Suprapubic skin (tissue), 4 donors: ENCODE measurements around the gene SMAD4. TPM values are rescaled to one million over a fixed set of nuclear protein-coding genes. Genes with fewer than 3 reads are reported as not detected.
"Not testable (repeated sequence)": the region's sequence is repeated elsewhere in the genome, so short reads cannot be mapped to it uniquely, and the experiment has no call there.

Experiments used
- DNase-seq, 2 donors: peaks; one replicate each; pipeline ENCODE4 v3.0.0-alpha.2; 2019; ENCODE audit warnings: low spot score in 2 of 2
- H3K27ac ChIP-seq: fragments of 200-600 bp; sonication (generic); one replicate; pipeline ENCODE4 v1.5.1; 2019
- H3K27me3 ChIP-seq: fragments of 200-600 bp; sonication (generic); one replicate; pipeline ENCODE4 v1.5.1; 2019
- H3K36me3 ChIP-seq: fragments of 200-600 bp; sonication (generic); one replicate; pipeline ENCODE4 v1.5.1; 2019
- H3K4me1 ChIP-seq: fragments of 200-600 bp; sonication (generic); one replicate; pipeline ENCODE4 v1.5.1; 2019
- H3K4me3 ChIP-seq: fragments of 200-600 bp; sonication (generic); one replicate; pipeline ENCODE4 v1.5.1; 2019; ENCODE audit warnings: mild to moderate bottlenecking
- H3K9me3 ChIP-seq: fragments of 200-600 bp; sonication (generic); one replicate; pipeline ENCODE4 v1.5.1; 2019
- EP300 ChIP-seq: sonication (generic); formaldehyde crosslinking; IDR thresholded peaks from one replicate; pipeline ENCODE4 v1.6.1; 2017; ENCODE audit warnings: antibody characterized with exemption
- POLR2A ChIP-seq, 2 donors: fragments of 450-650 bp; IDR thresholded peaks; one replicate each; pipeline ENCODE4 v1.6.1; 2017; ENCODE audit warnings: antibody characterized with exemption in 2 of 2, mild to moderate bottlenecking in 2 of 2, moderate library complexity in 2 of 2
- POLR2AphosphoS5 ChIP-seq, 3 donors: sonication (generic); formaldehyde crosslinking; IDR thresholded peaks; one replicate each; pipeline ENCODE4 v1.6.1; 2017; ENCODE audit warnings: antibody characterized with exemption in 3 of 3
- WGBS: methylation state at CpG from one replicate; pipeline ENCODE4 v1.1.5; 2018; 5-methylcytosine and 5-hydroxymethylcytosine counted together
- total RNA-seq, 4 donors: library from RNA; depleted of rRNA; stranded (reverse); fragments of >200 nt; gene quantifications; one replicate each; pipeline ENCODE4 v1.1.0, GENCODE V29; 2016
- TF ChIP-seq, protein P1 (sequence below), 2 donors: fragments of 200-600 bp in 1 of 2; fragments of 450-650 bp in 1 of 2; sonication (generic) in 1 of 2; IDR thresholded peaks; one replicate each; pipeline ENCODE4 v1.5.1; 2016 to 2019; ENCODE audit warnings: antibody characterized with exemption in 2 of 2, mild to moderate bottlenecking in 1 of 2, moderate library complexity in 1 of 2

Gene SMAD4
- total RNA-seq, 4 donors from 2014 or later, result 58.9 to 112 (median 99.7) TPM

- Histone ChIP-seq H3K27me3 (no peaks in the 10 kb centered on the region), H3K27ac (no peak overlapping the region), H3K4me3 (no peak overlapping the region), H3K9me3 (no peaks in the 10 kb centered on the region), H3K4me1 (peaks cover 5% of the 10 kb centered on the region), H3K36me3 (no peaks in the 10 kb centered on the region)
- 56% methylated on average over 6 of the region's 42 CpGs for WGBS
- TF ChIP-seq POLR2AphosphoS5 (IDR thresholded peaks at IDR 0.05) (no peak), POLR2A (IDR thresholded peaks at IDR 0.05) (no peak)
- TF ChIP-seq, protein P1, sequence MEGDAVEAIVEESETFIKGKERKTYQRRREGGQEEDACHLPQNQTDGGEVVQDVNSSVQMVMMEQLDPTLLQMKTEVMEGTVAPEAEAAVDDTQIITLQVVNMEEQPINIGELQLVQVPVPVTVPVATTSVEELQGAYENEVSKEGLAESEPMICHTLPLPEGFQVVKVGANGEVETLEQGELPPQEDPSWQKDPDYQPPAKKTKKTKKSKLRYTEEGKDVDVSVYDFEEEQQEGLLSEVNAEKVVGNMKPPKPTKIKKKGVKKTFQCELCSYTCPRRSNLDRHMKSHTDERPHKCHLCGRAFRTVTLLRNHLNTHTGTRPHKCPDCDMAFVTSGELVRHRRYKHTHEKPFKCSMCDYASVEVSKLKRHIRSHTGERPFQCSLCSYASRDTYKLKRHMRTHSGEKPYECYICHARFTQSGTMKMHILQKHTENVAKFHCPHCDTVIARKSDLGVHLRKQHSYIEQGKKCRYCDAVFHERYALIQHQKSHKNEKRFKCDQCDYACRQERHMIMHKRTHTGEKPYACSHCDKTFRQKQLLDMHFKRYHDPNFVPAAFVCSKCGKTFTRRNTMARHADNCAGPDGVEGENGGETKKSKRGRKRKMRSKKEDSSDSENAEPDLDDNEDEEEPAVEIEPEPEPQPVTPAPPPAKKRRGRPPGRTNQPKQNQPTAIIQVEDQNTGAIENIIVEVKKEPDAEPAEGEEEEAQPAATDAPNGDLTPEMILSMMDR (IDR thresholded peaks at IDR 0.05), result peak; percentile 57 to 95
- DNase-seq, result peak in 1 of 2 donors; percentile 74
Measured at GRCh38 chr18:51110073-51110797, 80.2 kb downstream of the SMAD4 start.

DNA sequence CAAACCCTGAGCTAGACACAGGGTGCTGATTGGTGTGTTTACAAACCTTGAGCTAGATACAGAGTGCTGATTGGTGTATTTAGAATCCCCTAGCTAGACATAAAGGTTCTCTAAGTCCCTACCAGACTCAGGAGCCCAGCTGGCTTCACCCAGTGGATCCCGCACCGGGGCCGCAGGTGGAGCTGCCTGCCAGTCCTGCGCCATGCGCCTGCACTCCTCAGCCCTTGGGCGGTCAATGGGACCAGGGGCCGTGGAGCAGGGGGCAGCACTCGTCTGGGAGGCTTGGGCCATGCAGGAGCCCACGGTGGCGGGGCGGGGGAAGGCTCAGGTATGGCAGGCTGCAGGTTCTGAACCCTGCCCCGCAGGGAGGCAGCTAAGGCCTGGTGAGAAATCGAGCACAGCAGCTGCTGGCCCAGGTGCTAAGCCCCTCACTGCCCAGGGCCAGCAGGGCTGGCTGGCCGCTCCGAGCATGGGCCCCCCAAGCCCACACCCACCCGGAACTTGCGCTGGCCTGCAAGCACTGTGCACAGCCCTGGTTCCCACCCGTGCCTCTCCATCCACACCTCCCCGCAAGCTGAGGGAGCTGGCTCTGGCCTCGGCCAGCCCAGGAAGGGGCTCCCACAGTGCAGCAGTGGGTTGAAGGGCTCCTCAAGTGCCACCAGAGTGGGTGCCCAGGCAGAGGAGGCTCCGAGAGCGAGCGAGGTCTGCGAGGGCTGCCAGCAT is 81.8 kb downstream of the SMAD4 start:
- H3K36me3 ChIP-seq, H3K4me3 ChIP-seq, H3K4me1 ChIP-seq, H3K27me3 ChIP-seq, DNase-seq, H3K27ac ChIP-seq, H3K9me3 ChIP-seq: not testable (repeated sequence)
- 90% methylated on average over 2 of the region's 24 CpGs for WGBS

DNA sequence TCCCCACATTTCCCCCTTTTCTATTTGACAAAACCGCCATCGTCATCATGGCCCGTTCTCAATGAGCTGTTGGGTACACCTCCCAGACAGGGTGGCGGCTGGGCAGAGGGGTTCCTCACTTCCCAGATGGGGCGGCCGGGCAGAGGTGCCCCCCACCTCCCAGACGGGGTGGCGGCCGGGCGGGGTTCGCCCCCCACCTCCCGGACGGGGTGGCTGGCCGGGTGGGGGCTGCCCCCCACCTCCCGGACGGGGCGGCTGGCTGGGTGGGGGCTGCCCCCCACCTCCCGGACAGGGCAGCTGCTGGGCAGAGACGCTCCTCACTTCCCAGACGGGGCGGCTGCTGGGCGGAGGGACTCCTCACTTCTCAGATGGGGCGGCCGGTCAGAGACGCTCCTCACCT is 87.0 kb downstream of the SMAD4 start:
- DNase-seq, H3K9me3 ChIP-seq, H3K27me3 ChIP-seq, H3K4me1 ChIP-seq, H3K27ac ChIP-seq, H3K36me3 ChIP-seq, H3K4me3 ChIP-seq: not testable (repeated sequence)
- WGBS, result 96% methylated on average over 15 of the region's 25 CpGs

GRCh38 chr18:51119561-51119960 is 89.5 kb downstream of the SMAD4 start:
- not testable (repeated sequence) for H3K36me3 ChIP-seq, H3K27me3 ChIP-seq, H3K4me3 ChIP-seq, DNase-seq, H3K27ac ChIP-seq, H3K9me3 ChIP-seq, H3K4me1 ChIP-seq
- 94% methylated on average over 11 of the region's 11 CpGs for WGBS

DNA sequence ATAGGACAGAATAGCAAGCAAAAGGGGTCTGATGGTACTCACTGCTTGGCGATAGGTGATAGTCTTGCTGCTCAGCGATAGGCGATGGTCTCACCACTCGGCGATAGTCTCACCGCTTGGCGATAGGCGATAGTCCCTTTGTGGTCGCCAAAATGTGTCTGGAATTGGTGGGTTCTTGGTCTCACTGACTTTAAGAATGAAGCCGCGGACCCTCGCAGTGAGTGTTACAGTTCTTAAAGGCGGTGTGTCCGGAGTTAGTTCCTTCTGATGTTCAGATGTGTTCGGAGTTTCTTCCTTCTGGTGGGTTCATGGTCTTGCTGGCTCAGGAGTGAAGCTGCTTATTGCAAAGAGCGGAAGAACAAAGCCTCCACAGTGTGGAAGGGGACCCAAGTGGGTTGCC is 90.0 kb downstream of the SMAD4 start:
- WGBS, result 94% methylated on average over 16 of the region's 16 CpGs
- not testable (repeated sequence) for H3K27me3 ChIP-seq, H3K4me1 ChIP-seq, H3K4me3 ChIP-seq, H3K9me3 ChIP-seq, H3K27ac ChIP-seq, DNase-seq, H3K36me3 ChIP-seq

DNA sequence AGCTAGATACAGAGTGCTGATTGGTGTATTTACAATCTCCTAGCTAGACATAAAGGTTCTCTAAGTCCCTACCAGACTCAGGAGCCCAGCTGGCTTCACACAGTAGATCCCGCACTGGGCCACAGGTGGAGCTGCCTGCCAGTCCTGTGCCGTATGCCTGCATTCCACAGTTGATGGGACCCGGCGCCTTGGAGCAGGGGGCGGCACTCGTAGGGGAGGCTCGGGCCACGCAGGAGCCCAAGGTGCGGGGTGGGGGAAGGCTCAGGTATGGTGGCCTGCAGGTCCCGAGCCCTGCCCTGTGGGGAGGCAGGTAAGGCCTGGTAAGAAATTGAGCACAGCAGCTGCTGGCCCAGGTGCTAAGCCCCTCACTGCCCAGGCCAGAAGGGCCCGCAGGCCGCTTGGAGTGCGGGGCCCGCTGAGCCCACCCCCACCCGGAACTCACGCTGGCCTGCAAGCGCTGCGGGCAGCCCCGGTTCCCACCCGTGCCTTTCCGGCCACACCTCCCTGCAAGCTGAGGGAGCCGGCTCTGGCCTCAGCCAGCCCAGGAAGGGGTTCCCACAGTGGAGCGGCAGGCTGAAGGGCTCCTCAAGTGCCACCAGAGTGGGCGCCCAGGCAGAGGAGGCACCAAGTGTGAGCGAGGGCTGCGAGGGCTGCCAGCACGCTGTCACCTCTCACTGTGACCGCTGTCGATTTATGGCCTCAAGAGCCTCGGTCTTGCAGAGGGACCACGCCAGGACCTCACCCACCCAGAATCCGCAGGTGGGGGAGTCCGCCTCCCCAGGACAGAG is 91.0 kb downstream of the SMAD4 start:
- Histone ChIP-seq H3K4me3 (no peak overlapping the region), H3K36me3 (no peaks in the 10 kb centered on the region), H3K9me3 (no peaks in the 10 kb centered on the region), H3K27me3 (no peaks in the 10 kb centered on the region), H3K4me1 (no peaks in the 10 kb centered on the region), H3K27ac (no peak overlapping the region)
- no peak for DNase-seq
- TF ChIP-seq POLR2A (IDR thresholded peaks at IDR 0.05) (no peak), EP300 (no peak), POLR2AphosphoS5 (IDR thresholded peaks at IDR 0.05) (no peak)
- TF ChIP-seq, protein P1 (IDR thresholded peaks at IDR 0.05), result no peak
- 88% methylated on average over 13 of the region's 33 CpGs for WGBS

GRCh38 chr18:51121597-51121857 is 91.5 kb downstream of the SMAD4 start:
- DNase-seq, result no peak
- Histone ChIP-seq H3K9me3 (no peaks in the 10 kb centered on the region), H3K36me3 (no peaks in the 10 kb centered on the region), H3K27ac (no peak overlapping the region), H3K4me3 (no peak overlapping the region), H3K4me1 (no peaks in the 10 kb centered on the region), H3K27me3 (no peaks in the 10 kb centered on the region)
- TF ChIP-seq POLR2AphosphoS5 (IDR thresholded peaks at IDR 0.05) (no peak), EP300 (no peak), POLR2A (IDR thresholded peaks at IDR 0.05) (no peak)
- TF ChIP-seq, protein P1 (IDR thresholded peaks at IDR 0.05), result no peak
- WGBS, result 89% methylated on average over 1 of the region's 4 CpGs
